Measurements from ENCODE around the gene KDM4B. TPM values are rescaled to one million over a fixed set of nuclear protein-coding genes. Genes with fewer than 3 reads are reported as not detected.

Gene KDM4B
- total RNA-seq, 4 donors from 2014 or later, result 26.6 to 84.2 (median 39.9) TPM

GRCh38 chr19:5073153-5073844 lies 104.4 kb downstream of the KDM4B start:
- DNase-seq, result no peak
- Histone ChIP-seq H3K9me3 (no peaks in the 10 kb centered on the region), H3K27me3 (no peaks in the 10 kb centered on the region), H3K27ac (no peak overlapping the region), H3K4me1 (no peaks in the 10 kb centered on the region), H3K4me3 (no peak overlapping the region), H3K36me3 (peaks cover 0 to 3% (median 0%) of the 10 kb centered on the region in 4 donors)
- intact Hi-C loops (cut with DNase I; ENCODE audit: low total_unique reads), result no loop called here
- in situ Hi-C loops (cut with MboI; ENCODE audit: low pct_ligation_motif_present in 1 of 4, low pct_unique_long_range_greater_than_20kb in 1 of 4, low sequenced_read_pairs in 3 of 4), result loop anchor here in 1 of 4 donors (25.0 kb wide), 1 partner anchor 514 kb away; no protein-coding TSS in a partner anchor
- no peak for TF ChIP-seq POLR2A (IDR thresholded peaks at IDR 0.05)
- TF ChIP-seq EP300 (IDR thresholded peaks at IDR 0.05; ENCODE audit: low read depth), result no peak
- TF ChIP-seq POLR2AphosphoS5 (IDR thresholded peaks at IDR 0.05), result no peak
- TF ChIP-seq CTCF (IDR thresholded peaks at IDR 0.05), result no peak
- WGBS, 2 donors (ENCODE audit: low coverage in 1 of 2), result 87% methylated on average over 6 of the region's 8 CpGs; no CpG with 5 or more reads in 1 of the 2 donors

GRCh38 chr19:5074407-5074806 lies 105.5 kb downstream of the KDM4B start:
- in situ Hi-C loops (cut with MboI; ENCODE audit: low pct_ligation_motif_present in 1 of 4, low pct_unique_long_range_greater_than_20kb in 1 of 4, low sequenced_read_pairs in 3 of 4) (loop anchor here in 1 of 4 donors (25.0 kb wide), 1 partner anchor 513 kb away; no protein-coding TSS in a partner anchor), intact Hi-C loops (cut with DNase I; ENCODE audit: low total_unique reads) (no loop called here)
- peaks cover 0 to 4% (median 2%) of the 10 kb centered on the region in 4 donors for H3K36me3 ChIP-seq
- no peak for TF ChIP-seq POLR2A (IDR thresholded peaks at IDR 0.05)
- TF ChIP-seq POLR2AphosphoS5 (IDR thresholded peaks at IDR 0.05), result no peak
- TF ChIP-seq CTCF (IDR thresholded peaks at IDR 0.05), result no peak
- TF ChIP-seq EP300 (IDR thresholded peaks at IDR 0.05; ENCODE audit: low read depth), result no peak
- H3K27me3 ChIP-seq, result no peaks in the 10 kb centered on the region
- DNase-seq, result no peak
- WGBS, 2 donors (ENCODE audit: low coverage in 1 of 2), result 79% methylated on average over 18 of the region's 20 CpGs; no CpG with 5 or more reads in 1 of the 2 donors
- no peak overlapping the region for H3K27ac ChIP-seq
- no peak overlapping the region for H3K4me3 ChIP-seq
- no peaks in the 10 kb centered on the region for H3K9me3 ChIP-seq
- no peaks in the 10 kb centered on the region for H3K4me1 ChIP-seq

- Histone ChIP-seq H3K27ac (no peak overlapping the region), H3K4me1 (no peaks in the 10 kb centered on the region), H3K4me3 (no peak overlapping the region), H3K36me3 (peaks cover 0 to 9% (median 3%) of the 10 kb centered on the region in 4 donors), H3K27me3 (no peaks in the 10 kb centered on the region), H3K9me3 (no peaks in the 10 kb centered on the region)
- TF ChIP-seq POLR2A (IDR thresholded peaks at IDR 0.05) (no peak), CTCF (IDR thresholded peaks at IDR 0.05) (no peak), POLR2AphosphoS5 (IDR thresholded peaks at IDR 0.05) (no peak), EP300 (IDR thresholded peaks at IDR 0.05; ENCODE audit: low read depth) (no peak)
- intact Hi-C loops (cut with DNase I; ENCODE audit: low total_unique reads) (no loop called here), in situ Hi-C loops (cut with MboI; ENCODE audit: low pct_ligation_motif_present in 1 of 4, low pct_unique_long_range_greater_than_20kb in 1 of 4, low sequenced_read_pairs in 3 of 4) (loop anchor here in 1 of 4 donors (25.0 kb wide), 1 partner anchor 512 kb away; no protein-coding TSS in a partner anchor)
- WGBS, 2 donors (ENCODE audit: low coverage in 1 of 2), result 82 to 100% methylated on average over 1 to 21 of the region's 27 CpGs
- no peak for DNase-seq
These were observed 106.0 kb downstream of the KDM4B start for GRCh38 chr19:5074830-5075394.

GRCh38 chr19:5075597-5075996 lies 106.7 kb downstream of the KDM4B start:
- intact Hi-C loops (cut with DNase I; ENCODE audit: low total_unique reads), result no loop called here

More at GRCh38 chr19:5075597-5075996, 106.7 kb downstream of the KDM4B start:
- Histone ChIP-seq H3K27ac (no peak overlapping the region), H3K4me3 (no peak overlapping the region), H3K36me3 (peaks cover 0 to 13% (median 6%) of the 10 kb centered on the region in 4 donors), H3K4me1 (no peaks in the 10 kb centered on the region), H3K27me3 (no peaks in the 10 kb centered on the region), H3K9me3 (no peaks in the 10 kb centered on the region)
- WGBS, 2 donors (ENCODE audit: low coverage in 1 of 2), result 91% methylated on average over 10 of the region's 13 CpGs; no CpG with 5 or more reads in 1 of the 2 donors
- TF ChIP-seq POLR2A (IDR thresholded peaks at IDR 0.05), result no peak
- no peak for DNase-seq
- in situ Hi-C loops (cut with MboI; ENCODE audit: low pct_ligation_motif_present in 1 of 4, low pct_unique_long_range_greater_than_20kb in 1 of 4, low sequenced_read_pairs in 3 of 4), result no loop called here

Data from transverse colon (tissue), 4 donors.